ENCODE data around the gene MRPS18C. TPM values are rescaled to one million over a fixed set of nuclear protein-coding genes. Genes with fewer than 3 reads are reported as not detected.

Gene MRPS18C
- total and polyA plus RNA-seq, 2 donors (not counting 3 experiments of a cell fraction or from before 2014, with no cell fraction given): 22.2 to 64.8 TPM

DNA sequence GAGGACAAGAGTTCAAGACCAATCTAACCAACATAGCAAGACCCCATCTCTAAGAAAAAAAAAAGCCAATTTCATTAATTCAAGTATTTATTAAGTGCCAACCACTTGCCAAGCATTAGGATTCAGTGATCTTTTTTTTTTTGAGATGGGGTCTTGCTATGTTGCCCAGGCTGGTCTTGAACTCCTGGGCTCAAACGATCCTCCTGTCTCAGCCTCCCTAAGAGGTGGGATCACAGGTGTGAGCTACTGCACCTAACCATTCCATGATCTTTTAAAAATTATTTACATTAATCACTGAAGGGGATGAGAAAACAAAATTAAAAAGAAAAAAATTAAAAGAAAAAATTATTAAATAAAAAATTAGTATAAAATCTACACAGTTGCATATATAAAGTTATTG, 24.7 kb upstream of the MRPS18C start:
- no peak overlapping the region for H2AFZ ChIP-seq (ENCODE audit: low read depth, low read length)
- dilution Hi-C loops (cut with MboI; ENCODE audit: extremely low pct_ligation_motif_present, low sequenced_read_pairs) (no loop called here), intact Hi-C loops (cut with micrococcal nuclease) (no loop called here)
- H3K79me2 ChIP-seq (ENCODE audit: control insufficient read depth, insufficient read depth, low read length): no peaks in the 10 kb centered on the region
- ChIA-PET POLR2A (no interaction called here), CTCF (no interaction called here)
- H3K4me3 ChIP-seq (replicated peaks in 1 of 3; ENCODE audit: insufficient read depth in 1 of 3, low read depth in 1 of 3, low read length in 3 of 3): no peak overlapping the region
- peaks cover 0 to 3% of the 10 kb centered on the region in 2 experiments for H3K36me3 ChIP-seq (ENCODE audit: control insufficient read depth in 2 of 2, extremely low read depth in 1 of 2, insufficient read depth in 2 of 2, low read length in 2 of 2)
- no peak overlapping the region for H3K9ac ChIP-seq (replicated peaks; ENCODE audit: extremely low read depth, insufficient read depth, low read length)
- H3K9me1 ChIP-seq (replicated peaks; ENCODE audit: control insufficient read depth, extremely low read depth, insufficient read depth, low read length): no peaks in the 10 kb centered on the region
- BruUV-seq (replicated peaks): no TSS peak
- H3K4me2 ChIP-seq (ENCODE audit: insufficient read depth, low read length): no peak overlapping the region
- H3K4me1 ChIP-seq (ENCODE audit: control insufficient read depth, extremely low read depth, insufficient read depth, low read length): peaks cover 4% of the 10 kb centered on the region
- DNase-seq (ENCODE audit: low read depth, low spot score) (no peak), FAIRE-seq (no peak)
- no peaks in the 10 kb centered on the region for H4K20me1 ChIP-seq (replicated peaks; ENCODE audit: control insufficient read depth, extremely low read depth, insufficient read depth, low read length)
- H3K27ac ChIP-seq (ENCODE audit: insufficient read depth, low read depth, low read length): no peak overlapping the region
- no peaks in the 10 kb centered on the region for H3K27me3 ChIP-seq (ENCODE audit: control insufficient read depth in 2 of 2, insufficient read depth in 2 of 2, low read length in 2 of 2)
- TF ChIP-seq FOS (IDR thresholded peaks at IDR 0.05; ENCODE audit: borderline replicate concordance, insufficient read depth, low read length): no peak
- TF ChIP-seq MYC (IDR thresholded peaks at IDR 0.05; ENCODE audit: low read depth, low read length): no peak
- TF ChIP-seq GATA2 (IDR thresholded peaks at IDR 0.05; ENCODE audit: insufficient read depth, insufficient read length, low read depth, low read length): no peak
- no peak for TF ChIP-seq JUN (IDR thresholded peaks at IDR 0.05; ENCODE audit: borderline replicate concordance, insufficient read depth, insufficient read length, low read depth)
- no peak for TF ChIP-seq EZH2 (IDR thresholded peaks at IDR 0.05; ENCODE audit: borderline replicate concordance, low read depth, low read length, severe bottlenecking)
- TF ChIP-seq, protein P1, sequence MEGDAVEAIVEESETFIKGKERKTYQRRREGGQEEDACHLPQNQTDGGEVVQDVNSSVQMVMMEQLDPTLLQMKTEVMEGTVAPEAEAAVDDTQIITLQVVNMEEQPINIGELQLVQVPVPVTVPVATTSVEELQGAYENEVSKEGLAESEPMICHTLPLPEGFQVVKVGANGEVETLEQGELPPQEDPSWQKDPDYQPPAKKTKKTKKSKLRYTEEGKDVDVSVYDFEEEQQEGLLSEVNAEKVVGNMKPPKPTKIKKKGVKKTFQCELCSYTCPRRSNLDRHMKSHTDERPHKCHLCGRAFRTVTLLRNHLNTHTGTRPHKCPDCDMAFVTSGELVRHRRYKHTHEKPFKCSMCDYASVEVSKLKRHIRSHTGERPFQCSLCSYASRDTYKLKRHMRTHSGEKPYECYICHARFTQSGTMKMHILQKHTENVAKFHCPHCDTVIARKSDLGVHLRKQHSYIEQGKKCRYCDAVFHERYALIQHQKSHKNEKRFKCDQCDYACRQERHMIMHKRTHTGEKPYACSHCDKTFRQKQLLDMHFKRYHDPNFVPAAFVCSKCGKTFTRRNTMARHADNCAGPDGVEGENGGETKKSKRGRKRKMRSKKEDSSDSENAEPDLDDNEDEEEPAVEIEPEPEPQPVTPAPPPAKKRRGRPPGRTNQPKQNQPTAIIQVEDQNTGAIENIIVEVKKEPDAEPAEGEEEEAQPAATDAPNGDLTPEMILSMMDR (IDR thresholded peaks at IDR 0.05; ENCODE audit: extremely low read depth in 1 of 2, insufficient read depth in 1 of 2, low read depth in 1 of 2, low read length in 2 of 2): no peak
- TF ChIP-seq POLR2A (IDR thresholded peaks at IDR 0.05; ENCODE audit: low read depth, low read length): no peak
- TF ChIP-seq, protein P2, sequence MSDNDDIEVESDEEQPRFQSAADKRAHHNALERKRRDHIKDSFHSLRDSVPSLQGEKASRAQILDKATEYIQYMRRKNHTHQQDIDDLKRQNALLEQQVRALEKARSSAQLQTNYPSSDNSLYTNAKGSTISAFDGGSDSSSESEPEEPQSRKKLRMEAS (IDR thresholded peaks at IDR 0.05; ENCODE audit: insufficient read depth, insufficient read length): no peak
- no peak for TF ChIP-seq POLR2AphosphoS5 (IDR thresholded peaks at IDR 0.05; ENCODE audit: insufficient read depth, low read depth, low read length)
- no peaks in the 10 kb centered on the region for H3K9me3 ChIP-seq (replicated peaks; ENCODE audit: control insufficient read depth, insufficient read depth, low read length)

All from endothelial cell of umbilical vein (primary cell).